RCC 7860 (cell line): ENCODE data around the gene ADGRD1.
"Not testable (repeated sequence)": the region's sequence is repeated elsewhere in the genome, so short reads cannot be mapped to it uniquely, and the experiment has no call there.

Source experiments
- DNase-seq: peaks from one replicate; pipeline ENCODE4 v3.0.0-alpha.2; 2015; ENCODE audit warnings: low spot score
- FAIRE-seq: peaks from 2 replicates; lab custom pipeline; 2012; peaks lifted over from hg19 to GRCh38; lab: Jason Lieb, UNC

The ADGRD1 gene

GRCh38 chr12:130953771-130954543 is at the start of gene ADGRD1:
Gene ADGRD1 (plus strand): TSS chr12:130953907. CDS start chr12:130954466, 559 bp downstream.
- DNase-seq (no peak), FAIRE-seq (no peak)

GRCh38 chr12:130904064-130904463 is 49.6 kb upstream of the ADGRD1 start:
- DNase-seq (no peak), FAIRE-seq (no peak)

DNA sequence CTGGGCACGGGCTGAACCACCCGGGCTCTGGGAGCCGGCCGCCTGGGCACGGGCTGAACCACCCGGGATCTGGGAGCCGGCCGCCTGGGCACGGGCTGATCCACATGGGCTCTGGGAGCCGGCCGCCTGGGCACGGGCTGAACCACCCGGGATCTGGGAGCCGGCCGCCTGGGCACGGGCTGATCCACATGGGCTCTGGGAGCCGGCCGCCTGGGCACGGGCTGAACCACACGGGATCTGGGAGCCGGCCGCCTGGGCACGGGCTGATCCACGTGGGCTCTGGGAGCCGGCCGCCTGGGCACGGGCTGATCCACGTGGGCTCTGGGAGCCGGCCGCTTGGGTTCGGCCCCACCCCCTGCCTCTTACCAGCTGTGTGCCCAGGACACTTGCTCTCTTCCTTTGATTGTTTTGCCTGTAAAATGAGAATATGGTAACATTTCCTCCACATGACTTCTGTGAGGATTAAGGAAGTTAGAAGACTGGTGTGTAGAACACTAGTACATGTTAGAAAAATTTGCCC is 48.7 kb upstream of the ADGRD1 start:
- not testable (repeated sequence) for FAIRE-seq

GRCh38 chr12:130909111-130909510 is 44.6 kb upstream of the ADGRD1 start:
- FAIRE-seq, result no peak

More for the DNA sequence above, 48.7 kb upstream of the ADGRD1 start:
- not testable (repeated sequence) for DNase-seq

GRCh38 chr12:130911193-130911592 is 42.5 kb upstream of the ADGRD1 start:
- no peak for FAIRE-seq
- DNase-seq, result no peak

More at GRCh38 chr12:130909111-130909510, 44.6 kb upstream of the ADGRD1 start:
- no peak for DNase-seq

DNA sequence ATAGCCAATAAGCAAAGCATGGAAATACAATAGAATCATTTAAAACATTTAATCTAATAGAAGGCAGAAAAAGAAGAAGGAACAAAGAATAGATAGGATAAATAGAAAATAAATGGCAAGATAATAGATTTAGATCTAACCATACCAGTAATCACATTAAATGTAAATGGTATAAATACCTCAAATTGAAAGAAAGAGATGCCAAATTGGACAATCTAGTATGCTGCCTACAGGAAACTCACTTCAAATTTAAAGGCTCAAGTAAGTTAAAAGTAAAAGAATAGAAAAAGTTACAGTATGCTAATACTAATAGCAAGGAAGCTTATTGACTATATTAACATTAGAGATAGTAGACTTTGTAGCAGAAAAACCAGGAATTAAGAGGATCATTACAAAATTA is 41.8 kb upstream of the ADGRD1 start:
- FAIRE-seq (no peak), DNase-seq (no peak)

- FAIRE-seq (no peak), DNase-seq (no peak)
Observed at GRCh38 chr12:130916241-130916911, 37.3 kb upstream of the ADGRD1 start.

- no peak for FAIRE-seq
Observed at GRCh38 chr12:130917607-130918006, 36.1 kb upstream of the ADGRD1 start.

GRCh38 chr12:130919086-130919485 is 34.6 kb upstream of the ADGRD1 start:
- DNase-seq (no peak), FAIRE-seq (no peak)

More at GRCh38 chr12:130917607-130918006, 36.1 kb upstream of the ADGRD1 start:
- DNase-seq, result no peak

GRCh38 chr12:130920119-130920703 is 33.5 kb upstream of the ADGRD1 start:
- DNase-seq (no peak), FAIRE-seq (no peak)

DNA sequence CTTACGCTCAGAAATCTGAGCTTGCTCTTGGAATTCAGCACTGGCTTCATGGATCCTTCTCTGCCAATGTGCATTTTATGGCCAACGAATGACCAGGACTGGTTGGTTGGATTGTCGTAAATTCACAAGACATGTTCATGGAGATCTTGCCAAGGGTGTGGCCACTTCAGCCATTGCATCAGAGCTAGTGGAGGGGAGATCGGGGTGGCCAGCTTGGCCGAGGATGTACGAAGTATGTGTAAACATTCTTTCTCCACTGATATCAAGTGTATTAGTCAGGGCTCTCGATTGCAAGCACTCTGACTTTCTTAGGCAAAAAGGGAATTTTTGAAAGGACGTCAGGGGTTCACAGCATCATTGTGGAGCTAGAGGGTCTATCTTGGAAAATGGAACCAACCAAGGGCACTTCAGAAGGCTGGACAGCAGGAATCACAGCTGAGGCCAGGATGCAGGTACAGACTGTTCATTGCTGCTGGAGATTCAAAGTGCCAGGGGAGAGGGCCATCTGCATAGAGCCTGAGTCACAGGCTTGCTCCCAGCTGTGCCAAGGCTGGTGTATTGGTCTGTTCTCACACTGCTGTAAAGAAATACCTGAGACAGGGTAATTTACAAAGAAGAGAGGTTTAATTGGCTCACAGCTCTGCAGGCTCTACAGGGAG is 32.9 kb upstream of the ADGRD1 start:
- FAIRE-seq, result no peak
- no peak for DNase-seq

DNA sequence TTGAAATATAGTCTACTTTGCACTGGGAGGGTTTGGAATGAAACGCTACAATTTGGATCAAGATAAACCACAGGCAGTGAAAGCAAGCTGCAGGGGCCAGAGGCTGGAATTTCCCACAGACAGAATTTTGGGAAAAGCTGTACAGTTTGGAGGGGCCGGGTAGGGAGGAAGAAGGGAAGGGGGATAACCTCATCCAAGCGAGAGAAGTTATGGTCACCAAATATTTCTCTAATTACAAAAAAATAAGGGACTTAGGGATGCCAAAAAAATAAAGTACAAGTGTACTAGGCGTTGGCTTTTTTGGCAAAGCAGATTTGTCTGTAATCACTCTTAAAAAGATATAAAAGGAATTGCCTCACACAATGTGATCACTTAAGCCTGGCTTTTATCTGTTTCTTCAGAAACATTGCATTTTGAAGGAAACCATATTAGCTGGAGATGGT is 31.2 kb upstream of the ADGRD1 start:
- FAIRE-seq, result no peak
- DNase-seq, result no peak

- no peak for DNase-seq
- no peak for FAIRE-seq
Observed at GRCh38 chr12:130924966-130925665, 28.6 kb upstream of the ADGRD1 start.

DNA sequence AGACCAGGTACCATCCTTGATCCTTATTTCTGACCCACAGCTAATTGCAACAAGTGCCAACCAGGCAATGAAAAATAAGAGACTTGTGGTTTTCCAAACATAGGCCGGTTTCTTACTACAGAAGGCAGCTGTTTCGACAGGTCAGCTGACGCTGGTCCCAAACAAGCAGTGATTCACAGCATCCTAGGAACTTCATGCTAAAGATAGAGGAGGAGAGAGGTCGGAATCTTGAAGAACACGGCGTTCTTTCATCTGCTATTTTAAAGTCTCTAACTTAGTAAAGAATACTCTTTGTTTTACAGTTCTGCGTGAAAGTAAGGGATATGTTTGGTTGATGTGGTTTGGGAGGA is 28.1 kb upstream of the ADGRD1 start:
- FAIRE-seq, result no peak

GRCh38 chr12:130929363-130929762 is 24.3 kb upstream of the ADGRD1 start:
- FAIRE-seq, result no peak
- no peak for DNase-seq

More for the DNA sequence above, 28.1 kb upstream of the ADGRD1 start:
- no peak for DNase-seq

DNA sequence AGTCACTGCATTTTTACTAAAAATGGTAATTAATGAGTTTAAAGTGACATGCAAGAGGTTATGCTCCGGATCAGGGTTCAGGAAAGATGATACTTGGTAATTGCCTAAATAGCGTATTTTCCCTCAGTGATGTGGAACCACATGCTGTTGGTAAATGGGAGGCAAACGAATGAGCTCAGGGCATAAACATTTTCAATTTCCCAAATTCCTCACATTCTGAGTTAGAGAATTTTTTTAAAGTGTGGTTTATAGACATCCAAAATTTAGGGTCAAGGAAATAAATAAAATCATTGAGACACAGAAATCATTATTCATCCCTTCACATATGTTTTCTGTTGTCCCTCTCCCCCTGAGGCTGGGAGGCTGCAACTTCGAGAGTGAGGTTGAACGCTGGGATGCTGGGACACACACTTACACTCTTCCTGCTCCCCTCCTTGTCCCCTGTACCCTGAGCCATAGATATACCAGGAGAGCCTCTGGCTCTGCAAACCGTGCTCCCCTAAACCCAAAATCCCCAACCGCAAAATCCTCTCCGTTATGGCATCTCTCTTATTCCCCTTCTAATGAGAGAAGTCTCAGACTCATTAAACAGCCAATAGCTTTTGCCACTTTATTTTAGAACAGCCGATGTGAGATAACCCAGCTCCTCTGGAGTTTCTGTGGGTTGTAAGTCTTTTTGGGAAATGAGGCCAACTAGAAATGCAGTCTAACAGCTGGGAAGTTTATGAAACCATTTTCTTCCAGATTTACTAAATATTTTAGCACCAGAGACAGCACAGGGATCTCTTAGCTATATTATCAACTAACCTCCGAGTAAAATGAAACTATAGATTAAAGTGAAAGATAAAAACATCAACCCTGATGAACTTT is 21.4 kb upstream of the ADGRD1 start:
- FAIRE-seq (no peak), DNase-seq (no peak)

DNA sequence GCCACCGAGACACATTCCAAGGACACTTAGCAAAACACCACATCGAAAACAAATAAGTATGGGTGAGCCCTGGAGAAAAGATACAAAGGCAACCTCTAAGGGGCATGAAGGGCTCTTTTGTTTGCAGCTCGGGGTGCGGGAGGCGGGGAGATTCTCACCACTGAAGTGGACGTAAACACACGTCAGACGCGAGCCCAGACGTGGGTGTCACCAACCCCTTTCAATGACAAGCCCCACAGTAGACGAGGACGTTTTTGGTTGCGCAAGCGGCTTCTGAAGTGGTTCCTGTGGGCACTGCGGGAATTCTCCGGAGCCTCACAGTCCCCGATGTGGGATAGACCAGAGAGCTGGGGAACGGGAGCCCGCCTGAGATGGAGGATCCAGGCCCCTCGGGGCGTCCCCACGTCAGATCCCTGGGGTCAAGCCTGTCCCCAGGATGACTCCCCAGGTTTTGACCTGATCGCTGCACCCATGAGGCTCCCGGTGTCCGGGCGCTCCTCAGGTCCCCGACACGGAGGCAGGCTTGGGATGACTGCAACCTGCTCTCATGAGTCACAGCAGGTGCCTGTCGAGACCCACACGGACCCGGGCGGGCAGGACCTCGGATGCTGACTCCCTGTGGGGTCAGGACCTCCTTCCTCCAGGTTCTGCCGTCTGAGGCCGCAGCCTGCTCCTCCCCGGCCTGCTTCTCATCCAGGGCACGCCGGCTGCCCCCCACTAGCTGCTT is 20.3 kb upstream of the ADGRD1 start:
- no peak for DNase-seq
- FAIRE-seq, result no peak

DNA sequence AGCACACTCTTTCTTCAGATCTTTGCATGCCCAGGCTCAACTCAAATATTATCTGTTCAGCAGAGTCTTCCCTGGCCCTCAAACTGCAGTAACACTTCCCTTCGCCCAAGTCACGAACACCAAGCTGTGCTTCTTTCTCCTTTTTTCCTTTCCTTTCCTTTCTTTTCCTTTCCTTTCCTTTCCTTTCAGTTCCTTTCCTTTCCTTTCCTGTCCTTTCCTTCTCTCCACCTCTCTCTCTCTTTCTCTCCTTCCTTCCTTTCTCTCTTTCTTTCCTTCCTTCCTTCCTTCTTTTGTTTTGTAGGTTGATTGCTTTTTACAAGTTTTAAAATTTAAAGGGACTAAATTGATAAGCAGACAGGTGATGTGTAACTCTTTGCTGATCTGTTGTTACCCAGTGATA is 19.0 kb upstream of the ADGRD1 start:
- DNase-seq (no peak), FAIRE-seq (no peak)

DNA sequence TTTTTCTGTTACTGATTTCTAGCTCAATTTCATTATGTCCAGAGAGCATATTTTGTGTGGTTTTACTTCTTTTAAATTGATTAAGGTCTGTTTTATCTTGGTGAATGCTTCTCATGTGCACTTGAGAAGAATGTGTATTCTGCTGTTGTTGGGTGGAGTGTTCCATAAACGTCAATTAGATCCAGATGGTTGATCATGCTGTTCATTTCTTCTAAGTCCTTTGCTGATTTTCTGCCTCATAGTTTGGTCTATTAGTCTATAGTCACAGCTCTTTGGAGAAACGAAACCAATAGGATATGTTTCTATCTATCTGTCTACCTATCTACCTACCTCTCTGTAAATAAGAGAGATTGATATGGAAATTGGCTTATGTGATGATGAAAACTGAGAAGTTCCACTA is 17.1 kb upstream of the ADGRD1 start:
- no peak for DNase-seq
- FAIRE-seq, result no peak
